ENCODE data around the gene PRKG1. TPM values are rescaled to one million over a fixed set of nuclear protein-coding genes. Genes with fewer than 3 reads are reported as not detected.

The PRKG1 gene
- total RNA-seq, 1 donor from 2014 or later, result 22.8 TPM

DNA sequence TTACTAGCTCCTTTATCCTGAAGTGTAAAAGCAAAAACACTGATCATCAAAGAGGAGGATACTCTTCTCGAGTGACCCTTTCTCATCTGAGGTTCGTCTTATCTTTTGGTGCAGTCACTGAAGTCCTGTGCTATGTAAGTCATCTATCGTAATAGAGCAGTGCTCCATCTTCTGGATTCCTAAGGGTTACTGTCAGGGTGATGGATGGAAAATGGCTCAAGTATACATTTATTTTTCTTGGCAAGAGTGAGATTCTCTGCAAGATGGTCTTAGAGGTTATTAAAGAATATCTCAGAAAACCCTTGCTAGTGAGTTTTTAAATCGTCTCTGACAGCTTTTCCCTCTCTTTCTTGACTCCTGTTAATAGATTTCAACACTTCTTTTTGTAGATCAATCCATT, 12.4 kb downstream of the PRKG1 start:
- no peak for DNase-seq (ENCODE audit: low spot score)
- Mint-ChIP-seq H3K9me3 (ENCODE audit: low read depth) (no peaks in the 10 kb centered on the region), H3K27ac (ENCODE audit: unreplicated experiment) (no peak overlapping the region), H3K4me1 (ENCODE audit: low read depth) (peaks cover 39% of the 10 kb centered on the region), H3K27me3 (ENCODE audit: low read depth) (no peaks in the 10 kb centered on the region), H3K4me3 (ENCODE audit: unreplicated experiment) (no peak overlapping the region), H3K36me3 (ENCODE audit: low read depth) (no peaks in the 10 kb centered on the region)
- TF ChIP-seq, protein P1, sequence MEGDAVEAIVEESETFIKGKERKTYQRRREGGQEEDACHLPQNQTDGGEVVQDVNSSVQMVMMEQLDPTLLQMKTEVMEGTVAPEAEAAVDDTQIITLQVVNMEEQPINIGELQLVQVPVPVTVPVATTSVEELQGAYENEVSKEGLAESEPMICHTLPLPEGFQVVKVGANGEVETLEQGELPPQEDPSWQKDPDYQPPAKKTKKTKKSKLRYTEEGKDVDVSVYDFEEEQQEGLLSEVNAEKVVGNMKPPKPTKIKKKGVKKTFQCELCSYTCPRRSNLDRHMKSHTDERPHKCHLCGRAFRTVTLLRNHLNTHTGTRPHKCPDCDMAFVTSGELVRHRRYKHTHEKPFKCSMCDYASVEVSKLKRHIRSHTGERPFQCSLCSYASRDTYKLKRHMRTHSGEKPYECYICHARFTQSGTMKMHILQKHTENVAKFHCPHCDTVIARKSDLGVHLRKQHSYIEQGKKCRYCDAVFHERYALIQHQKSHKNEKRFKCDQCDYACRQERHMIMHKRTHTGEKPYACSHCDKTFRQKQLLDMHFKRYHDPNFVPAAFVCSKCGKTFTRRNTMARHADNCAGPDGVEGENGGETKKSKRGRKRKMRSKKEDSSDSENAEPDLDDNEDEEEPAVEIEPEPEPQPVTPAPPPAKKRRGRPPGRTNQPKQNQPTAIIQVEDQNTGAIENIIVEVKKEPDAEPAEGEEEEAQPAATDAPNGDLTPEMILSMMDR (IDR thresholded peaks at IDR 0.05), result no peak

DNA sequence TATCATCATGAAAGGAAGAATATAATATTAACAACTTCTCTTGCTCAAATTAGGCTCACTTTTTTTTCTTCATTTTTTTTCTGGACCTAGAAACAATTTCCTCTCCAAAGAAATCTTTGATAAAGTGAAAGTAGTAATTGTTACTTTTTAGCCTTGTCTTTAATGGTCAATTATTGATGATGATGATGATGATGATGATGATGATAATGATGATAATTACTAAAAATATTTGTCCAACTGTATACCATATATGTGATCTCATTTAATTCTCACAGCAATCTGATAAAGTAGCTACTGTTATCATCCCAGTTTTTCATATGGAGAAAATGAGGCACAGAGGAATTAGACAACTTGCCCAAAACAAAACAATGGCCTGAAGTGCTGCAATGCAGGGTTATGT, 12.8 kb downstream of the PRKG1 start:
- DNase-seq (ENCODE audit: low spot score), result no peak
- Mint-ChIP-seq H3K27ac (ENCODE audit: unreplicated experiment) (no peak overlapping the region), H3K4me3 (ENCODE audit: unreplicated experiment) (no peak overlapping the region), H3K9me3 (ENCODE audit: low read depth) (no peaks in the 10 kb centered on the region), H3K4me1 (ENCODE audit: low read depth) (peaks cover 39% of the 10 kb centered on the region), H3K36me3 (ENCODE audit: low read depth) (no peaks in the 10 kb centered on the region), H3K27me3 (ENCODE audit: low read depth) (no peaks in the 10 kb centered on the region)
- TF ChIP-seq, protein P1 (IDR thresholded peaks at IDR 0.05), result no peak

DNA sequence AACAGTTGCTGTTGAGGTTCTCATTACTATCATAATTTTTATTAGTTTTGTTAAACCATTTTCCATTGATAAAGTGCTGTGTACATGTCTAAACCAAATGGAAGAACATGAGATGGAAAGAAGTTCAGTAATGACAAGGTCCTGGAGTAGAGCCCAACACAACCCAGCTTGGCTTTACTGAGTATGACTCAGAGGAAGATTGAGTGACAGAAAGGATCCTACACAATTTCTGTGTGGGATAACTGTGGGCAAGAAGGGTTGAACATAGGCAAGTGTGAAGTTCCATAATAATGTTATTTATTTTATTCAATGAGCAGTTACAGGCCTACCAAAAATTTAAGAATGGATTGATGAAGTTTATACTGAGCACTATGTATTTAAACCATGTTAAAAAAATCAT, 15.9 kb downstream of the PRKG1 start:
- no peak overlapping the region for H3K4me3 Mint-ChIP-seq (ENCODE audit: unreplicated experiment)
- H3K27me3 Mint-ChIP-seq (ENCODE audit: low read depth), result no peaks in the 10 kb centered on the region
- no peak for DNase-seq (ENCODE audit: low spot score)
- TF ChIP-seq, protein P1 (IDR thresholded peaks at IDR 0.05), result no peak
- peak overlapping the region; percentile 17 for H3K27ac Mint-ChIP-seq (ENCODE audit: unreplicated experiment)
- peaks cover 24% of the 10 kb centered on the region for H3K4me1 Mint-ChIP-seq (ENCODE audit: low read depth)
- no peaks in the 10 kb centered on the region for H3K36me3 Mint-ChIP-seq (ENCODE audit: low read depth)
- no peaks in the 10 kb centered on the region for H3K9me3 Mint-ChIP-seq (ENCODE audit: low read depth)

DNA sequence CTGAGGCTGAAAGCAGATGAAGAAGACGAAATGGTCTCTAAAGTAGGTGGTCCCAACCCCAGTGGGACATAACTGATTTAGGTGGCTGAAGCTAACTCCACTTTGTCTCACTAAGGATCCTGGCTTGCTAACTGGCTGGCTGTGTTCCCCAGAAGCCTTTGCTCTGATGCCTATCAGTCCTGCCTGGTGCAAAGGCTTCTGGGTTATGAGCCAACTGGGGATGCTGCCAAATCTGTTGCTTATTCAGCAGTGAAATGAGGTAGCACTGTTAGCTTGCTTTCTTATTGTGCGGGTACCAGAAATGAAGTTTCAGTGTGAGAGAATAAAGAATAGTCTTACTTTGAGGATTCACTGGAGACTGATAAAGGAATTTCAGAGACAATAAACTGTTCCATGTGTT, 18.1 kb downstream of the PRKG1 start:
- H3K4me3 Mint-ChIP-seq (ENCODE audit: unreplicated experiment), result no peak overlapping the region
- H3K27me3 Mint-ChIP-seq (ENCODE audit: low read depth), result no peaks in the 10 kb centered on the region
- no peak overlapping the region for H3K27ac Mint-ChIP-seq (ENCODE audit: unreplicated experiment)
- no peaks in the 10 kb centered on the region for H3K36me3 Mint-ChIP-seq (ENCODE audit: low read depth)
- DNase-seq (ENCODE audit: low spot score), result no peak
- peaks cover 14% of the 10 kb centered on the region for H3K4me1 Mint-ChIP-seq (ENCODE audit: low read depth)
- TF ChIP-seq, protein P1 (IDR thresholded peaks at IDR 0.05), result no peak
- H3K9me3 Mint-ChIP-seq (ENCODE audit: low read depth), result no peaks in the 10 kb centered on the region

DNA sequence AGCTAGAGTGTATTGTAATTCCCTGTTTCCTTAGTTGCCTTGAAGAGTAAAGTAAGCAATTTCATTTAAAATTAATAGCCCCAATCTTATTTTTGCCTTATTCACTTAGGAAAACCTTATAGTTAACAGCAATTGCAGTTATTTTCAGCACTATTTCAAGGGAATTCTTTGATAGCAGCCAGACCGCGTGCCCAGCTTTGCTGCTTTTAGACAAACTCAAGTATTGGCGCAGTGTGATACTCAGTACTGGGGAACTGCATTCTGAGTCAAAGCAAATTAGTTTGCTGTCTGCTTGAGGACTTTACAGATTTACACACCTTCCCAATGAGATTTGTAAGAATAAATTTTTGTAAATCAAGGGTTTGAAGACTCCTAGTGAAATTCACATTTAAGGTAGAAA, 21.2 kb downstream of the PRKG1 start:
- no peak overlapping the region for H3K4me3 Mint-ChIP-seq (ENCODE audit: unreplicated experiment)
- no peak overlapping the region for H3K27ac Mint-ChIP-seq (ENCODE audit: unreplicated experiment)
- H3K9me3 Mint-ChIP-seq (ENCODE audit: low read depth), result no peaks in the 10 kb centered on the region
- no peaks in the 10 kb centered on the region for H3K36me3 Mint-ChIP-seq (ENCODE audit: low read depth)
- no peaks in the 10 kb centered on the region for H3K27me3 Mint-ChIP-seq (ENCODE audit: low read depth)
- peaks cover 12% of the 10 kb centered on the region for H3K4me1 Mint-ChIP-seq (ENCODE audit: low read depth)
- no peak for DNase-seq (ENCODE audit: low spot score)
- TF ChIP-seq, protein P1 (IDR thresholded peaks at IDR 0.05), result no peak

All from chondrocyte (in vitro differentiated cells).